HPDE6-E6E7 (cell line): Measurements from ENCODE around the gene CENPP.
A peak's percentile ranks its signal among the peaks of the same experiment; 100 is the strongest.
"Not testable (repeated sequence)": the region's sequence is repeated elsewhere in the genome, so short reads cannot be mapped to it uniquely, and the experiment has no call there.

Experiments used
- DNase-seq: peaks from one replicate; pipeline ENCODE4 v3.0.0; 2011; ENCODE audit warnings: missing footprints; ENCODE audit errors: extremely low spot score

The CENPP gene

DNA sequence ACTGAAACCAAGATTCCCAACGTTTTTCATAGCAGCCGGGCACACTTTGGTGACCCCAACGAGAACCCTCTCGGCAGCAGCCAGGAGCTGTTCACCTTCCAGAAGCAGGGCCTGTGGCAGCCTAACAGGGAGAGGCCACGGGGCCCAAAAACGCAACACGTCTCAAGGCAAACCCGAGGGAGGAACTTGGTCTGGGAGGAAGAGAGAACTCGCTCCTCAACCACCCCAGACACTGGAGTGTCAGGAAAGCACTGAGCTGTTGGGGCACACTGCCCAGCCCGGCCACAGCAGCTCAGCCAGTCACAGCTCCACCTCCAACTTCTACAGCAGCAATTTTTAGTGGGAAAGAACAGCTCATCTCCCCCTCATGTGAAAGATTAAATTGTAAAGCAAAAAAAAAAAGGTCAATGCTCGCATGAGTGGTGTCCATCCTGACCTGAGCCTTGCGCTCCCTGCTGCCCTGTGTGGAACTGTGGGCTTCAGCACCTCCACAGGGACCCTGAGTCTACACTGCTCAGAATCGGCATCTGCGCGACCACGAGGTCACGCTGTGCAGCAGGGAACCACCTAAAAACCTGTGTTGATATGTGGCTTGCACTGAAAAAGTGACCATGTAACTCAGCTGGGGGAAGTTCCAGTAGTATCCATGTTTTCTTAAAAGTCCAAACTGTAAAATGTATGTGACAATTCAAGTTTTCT is 289.2 kb downstream of the CENPP start:
- no peak for DNase-seq

DNA sequence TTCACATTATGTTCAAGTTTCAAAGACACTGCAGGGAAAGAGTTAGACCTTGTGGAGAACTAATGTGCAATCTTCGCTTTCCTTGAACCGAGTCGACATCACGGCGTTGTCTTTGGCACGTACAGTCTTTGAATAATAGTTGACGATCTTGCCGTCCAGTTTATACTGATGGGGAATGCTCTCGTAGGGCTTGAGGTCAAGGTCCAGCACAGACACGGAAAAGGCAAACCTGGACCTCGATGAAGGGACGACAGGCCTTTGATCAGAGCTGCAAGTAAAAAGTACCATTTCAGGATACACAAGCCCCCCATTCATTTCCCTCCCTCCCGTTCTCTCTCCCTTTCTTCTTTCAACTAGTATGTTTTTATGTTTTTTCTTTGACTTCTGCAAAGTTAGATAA is 290.0 kb downstream of the CENPP start:
- DNase-seq, result no peak

DNA sequence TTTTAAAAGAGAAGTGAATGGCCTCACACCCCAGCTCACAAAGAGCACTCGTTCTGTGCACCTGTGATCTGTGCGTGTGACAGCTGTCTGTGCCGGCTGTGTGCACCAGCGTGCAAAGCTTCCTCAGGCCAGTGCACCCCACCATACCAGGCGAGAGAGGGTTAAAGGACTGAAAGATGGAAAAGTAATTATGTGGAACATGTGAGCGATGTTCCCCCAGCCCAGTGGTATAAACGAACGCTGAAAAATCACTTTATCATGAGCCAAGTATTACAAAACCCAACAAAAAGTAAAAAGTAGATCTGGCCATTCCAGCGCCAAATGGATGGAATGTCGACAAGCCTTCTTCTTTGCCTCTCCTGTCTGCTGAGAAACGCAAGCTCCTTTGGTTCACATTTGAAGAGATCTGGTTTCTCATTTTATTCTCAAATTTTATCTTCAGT is 290.5 kb downstream of the CENPP start:
- no peak for DNase-seq

DNA sequence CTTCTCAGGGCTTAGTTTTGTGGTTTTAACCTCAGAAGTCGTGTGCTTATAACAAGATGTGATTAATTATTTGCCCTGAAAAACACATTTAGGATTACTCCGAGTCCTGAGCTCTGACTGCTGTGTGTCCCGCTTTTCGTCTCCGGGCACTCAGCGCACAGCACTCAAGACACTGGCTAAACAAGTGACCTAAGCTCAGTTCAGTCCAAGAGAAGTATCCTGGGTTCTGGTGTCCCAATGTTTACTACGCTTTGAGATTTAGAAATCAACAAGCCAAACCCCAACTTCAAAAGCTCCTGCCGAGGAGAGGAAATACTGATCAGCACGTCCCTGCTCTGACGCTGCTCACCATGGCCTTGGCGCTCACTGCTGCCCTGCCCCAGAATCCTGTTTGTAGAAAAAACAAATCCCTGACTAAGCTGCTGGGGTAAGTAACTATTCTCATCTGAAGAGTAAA is 290.9 kb downstream of the CENPP start:
- DNase-seq, result no peak

GRCh38 chr9:92617195-92617813 is 291.6 kb downstream of the CENPP start:
- DNase-seq, result no peak

DNA sequence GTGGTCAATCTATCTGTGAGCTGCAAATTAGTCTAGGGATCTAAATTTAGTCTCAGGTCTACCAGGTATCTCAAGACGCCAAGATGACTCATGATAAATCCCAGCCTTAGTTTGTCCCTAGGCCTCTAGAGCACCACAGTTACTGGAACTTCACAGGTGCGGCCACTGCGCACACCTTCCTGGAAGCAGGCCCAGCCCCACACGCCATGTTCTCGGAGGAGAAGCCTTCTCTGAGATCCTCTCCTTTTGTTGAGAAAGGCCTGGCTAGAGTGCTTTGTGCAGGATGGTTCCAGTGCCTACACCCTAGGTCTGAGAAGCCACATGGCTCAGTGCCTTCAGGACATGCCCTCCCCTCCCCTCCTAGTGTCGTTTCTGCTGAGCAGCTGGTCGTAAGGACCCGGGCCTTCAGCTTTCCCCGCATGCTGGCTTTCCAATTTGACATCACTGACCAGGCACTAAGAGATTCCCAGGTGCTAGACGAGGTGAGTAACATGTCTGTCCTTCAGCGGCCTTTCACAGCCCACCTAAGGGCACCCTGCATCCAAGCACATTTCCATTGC is 292.3 kb downstream of the CENPP start:
- no peak for DNase-seq

GRCh38 chr9:92618633-92619225 is 293.0 kb downstream of the CENPP start:
- DNase-seq, result no peak

DNA sequence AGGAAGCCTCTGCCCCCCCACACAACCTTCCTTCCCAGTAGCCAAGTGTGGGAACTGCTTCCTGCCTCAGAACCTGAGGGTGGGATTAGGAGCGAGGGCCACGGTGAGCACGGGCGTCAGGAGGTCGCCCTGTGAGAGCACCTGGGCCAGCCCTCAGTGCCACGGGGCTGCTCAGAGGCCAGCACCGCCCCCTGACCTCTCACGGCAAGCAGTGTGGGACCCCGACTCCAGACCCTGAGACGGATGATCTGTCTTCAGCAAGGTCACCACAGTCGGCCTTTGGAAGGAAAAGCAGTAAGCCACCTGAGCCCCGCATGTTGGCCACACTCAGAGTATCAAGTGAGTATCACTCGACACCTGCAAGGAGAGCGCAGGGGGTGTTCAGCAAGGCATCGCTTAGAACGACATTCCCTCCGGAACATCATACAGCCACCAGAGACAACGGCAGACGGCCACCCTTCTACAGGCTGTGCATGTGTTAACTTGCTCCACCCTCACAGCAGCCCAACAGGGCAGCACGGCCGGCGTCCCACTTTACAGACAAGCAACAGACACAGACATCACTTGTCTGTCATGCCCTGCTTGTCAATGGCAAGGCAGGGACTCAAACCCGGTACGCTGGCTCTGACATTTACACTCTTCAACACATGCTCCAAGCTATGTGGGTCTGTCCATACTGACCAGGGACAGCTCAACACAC is 294.0 kb downstream of the CENPP start:
- DNase-seq, result no peak

GRCh38 chr9:92620845-92621244 is 295.1 kb downstream of the CENPP start:
- no peak for DNase-seq

GRCh38 chr9:92623936-92624335 is 298.2 kb downstream of the CENPP start:
- DNase-seq, result not testable (repeated sequence)

GRCh38 chr9:92626484-92626883 is 300.7 kb downstream of the CENPP start:
- no peak for DNase-seq

GRCh38 chr9:92627651-92628050 is 301.9 kb downstream of the CENPP start:
- DNase-seq, result no peak

DNA sequence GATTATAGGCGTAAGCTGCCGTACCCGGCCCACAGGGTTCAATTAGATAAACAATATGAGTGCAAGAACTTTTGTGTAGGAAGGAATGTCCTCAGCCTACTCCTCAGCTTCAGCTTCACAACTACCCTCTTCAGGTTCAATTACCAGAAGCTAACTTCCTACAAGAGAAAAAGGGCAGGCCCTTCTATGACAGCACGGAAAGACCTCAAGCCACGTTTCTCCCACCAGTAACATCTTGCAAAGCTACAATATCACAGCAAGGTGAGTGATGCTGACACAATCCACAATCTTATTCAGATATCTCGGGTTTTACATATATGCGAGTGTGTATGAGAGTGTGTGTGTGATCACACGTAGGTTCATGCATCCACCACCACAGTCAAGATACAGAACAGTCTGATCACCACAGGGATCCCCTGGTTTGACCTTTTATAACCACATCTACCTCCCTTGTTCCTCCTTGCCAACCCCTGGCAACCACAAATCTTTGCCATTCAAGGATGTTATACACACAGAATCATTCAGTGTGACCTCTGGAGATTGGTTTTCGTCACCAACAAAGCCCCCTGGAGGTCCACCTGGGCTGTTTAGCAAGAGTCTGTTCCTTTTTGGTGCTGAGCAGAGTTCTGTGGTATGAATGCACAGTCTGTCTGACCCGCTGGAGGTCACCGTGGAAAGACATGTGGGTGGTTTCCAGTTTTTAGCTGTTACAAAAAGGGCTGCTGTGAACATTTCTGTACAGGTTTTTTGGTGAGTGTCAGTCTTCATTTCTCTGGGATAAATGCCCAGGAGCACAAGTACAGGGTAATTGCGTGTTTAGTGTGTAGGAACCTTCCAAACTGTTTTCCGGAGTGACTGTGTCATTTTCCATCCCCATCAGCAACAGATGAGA is 305.9 kb downstream of the CENPP start:
- DNase-seq, result no peak

DNA sequence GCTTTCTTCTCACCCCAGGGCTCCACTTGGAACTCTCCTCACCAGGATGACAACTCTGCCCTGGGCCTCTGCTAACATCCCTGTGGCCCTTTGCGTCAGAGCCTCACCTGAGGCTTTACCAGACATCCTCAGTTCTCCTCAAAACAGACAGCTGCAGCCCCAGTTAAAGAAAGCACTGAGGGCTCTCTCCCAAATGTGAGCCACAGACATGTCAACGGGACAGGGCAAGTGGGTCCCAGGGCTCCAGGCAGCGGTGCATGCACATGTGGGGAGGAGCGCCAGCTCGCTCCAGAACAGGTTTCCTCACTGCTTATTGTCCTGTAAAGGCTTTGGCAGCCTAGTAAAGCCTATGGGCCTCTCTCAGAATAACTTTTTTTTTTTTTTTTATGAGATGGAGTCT is 306.9 kb downstream of the CENPP start:
- DNase-seq, result no peak

DNA sequence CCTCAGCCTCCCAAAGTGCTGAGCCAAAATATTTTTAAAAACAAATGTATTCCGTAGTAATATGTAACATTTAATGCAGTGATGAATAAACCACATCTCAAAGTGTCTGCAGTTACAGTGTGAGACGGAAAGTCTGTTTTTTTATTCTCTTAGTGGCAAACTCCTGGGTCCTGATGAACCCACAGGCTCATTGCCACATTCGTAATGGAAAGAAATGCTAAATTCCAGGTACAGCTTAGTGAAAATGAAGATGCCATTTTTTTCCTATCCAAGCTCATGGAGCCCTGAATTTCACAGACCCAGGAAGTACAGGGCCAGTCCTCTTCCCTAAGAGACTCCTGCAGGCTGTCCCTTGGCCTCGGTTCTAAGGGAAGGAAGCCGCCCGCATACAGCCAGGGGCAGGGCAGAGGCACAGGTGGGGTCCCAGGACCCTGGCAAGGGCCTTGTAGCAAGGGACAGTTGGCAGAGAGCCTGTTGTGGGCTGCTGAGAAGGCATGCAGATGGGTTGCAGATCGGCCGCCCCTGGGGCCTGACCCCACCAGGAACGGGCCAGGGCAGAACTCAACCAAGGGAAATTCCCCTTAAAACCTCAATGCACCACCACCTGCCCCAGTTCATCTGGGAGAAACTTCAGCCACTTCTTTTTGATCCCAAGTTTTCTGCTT is 308.0 kb downstream of the CENPP start:
- no peak for DNase-seq

- DNase-seq, result peak; percentile 70
Observed at GRCh38 chr9:92634712-92635605, 309.2 kb downstream of the CENPP start.

GRCh38 chr9:92635760-92636159 is 310.0 kb downstream of the CENPP start:
- no peak for DNase-seq

DNA sequence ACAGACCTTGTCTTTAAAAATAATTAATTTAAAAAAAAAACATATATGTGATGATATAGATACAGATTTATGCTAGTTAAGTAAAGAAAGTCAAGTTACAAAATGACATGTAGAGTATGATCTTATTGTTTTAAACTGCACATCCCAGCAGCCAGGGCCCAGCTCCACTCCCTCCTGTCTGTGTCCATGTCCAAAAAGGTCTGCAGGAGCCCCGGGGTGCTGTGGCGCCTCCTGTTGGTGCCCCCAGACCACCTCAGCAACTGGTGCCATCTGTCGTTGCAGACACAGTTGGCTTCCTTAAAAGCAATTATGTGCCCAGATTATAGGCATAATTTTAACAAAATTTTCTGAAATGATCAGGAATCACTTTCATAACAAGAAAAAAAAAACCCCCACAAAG is 310.9 kb downstream of the CENPP start:
- DNase-seq, result no peak

- DNase-seq, result no peak
Observed at GRCh38 chr9:92637326-92637725, 311.6 kb downstream of the CENPP start.
